HEK293 (cell line): ENCODE results near the gene CD9.

ENCODE experiments used
- HOXA7 ChIP-seq: sonication (generic); formaldehyde crosslinking; IDR thresholded peaks from 2 replicates; pipeline ENCODE4 v1.8.1; 2022; ENCODE audit warnings: missing genetic modification reagents, borderline replicate concordance
- REPIN1 ChIP-seq: fragments of 450-650 bp; formaldehyde crosslinking; IDR thresholded peaks from 2 replicates; pipeline ENCODE4 v1.5.1; 2017; ENCODE audit warnings: missing biosample characterization, missing genetic modification characterization, low read depth
- SP2 ChIP-seq: fragments of 450-650 bp; formaldehyde crosslinking; IDR thresholded peaks from 2 replicates; pipeline ENCODE4 v1.5.1; 2016; ENCODE audit warnings: missing biosample characterization, missing genetic modification characterization
- TCF7L2 ChIP-seq: IDR thresholded peaks from 2 replicates; pipeline ENCODE4 v1.6.1; 2011; ENCODE audit warnings: low read depth, mild to moderate bottlenecking, inconsistent platforms, low read length, moderate library complexity, borderline replicate concordance
- YY1 ChIP-seq: fragments of 450-650 bp; formaldehyde crosslinking; IDR thresholded peaks from 2 replicates; pipeline ENCODE4 v1.5.1; 2018; ENCODE audit warnings: missing biosample characterization, missing genetic modification characterization
- ZNF133 ChIP-seq: fragments of 450-650 bp; formaldehyde crosslinking; IDR thresholded peaks from 2 replicates; pipeline ENCODE4 v1.5.1; 2016; ENCODE audit warnings: missing biosample characterization, missing genetic modification characterization
- ZNF239 ChIP-seq: fragments of 450-650 bp; formaldehyde crosslinking; IDR thresholded peaks from 2 replicates; pipeline ENCODE4 v1.5.1; 2016; ENCODE audit warnings: missing biosample characterization, missing genetic modification characterization
- ZNF354C ChIP-seq: fragments of 450-650 bp; formaldehyde crosslinking; IDR thresholded peaks from 2 replicates; pipeline ENCODE4 v1.5.1; 2016; ENCODE audit warnings: missing biosample characterization, missing genetic modification characterization, low read depth, borderline replicate concordance
- ZNF398 ChIP-seq: fragments of 450-650 bp; formaldehyde crosslinking; IDR thresholded peaks from 2 replicates; pipeline ENCODE4 v1.5.1; 2017; ENCODE audit warnings: missing biosample characterization, missing genetic modification characterization
- ZNF488 ChIP-seq: fragments of 450-650 bp; formaldehyde crosslinking; IDR thresholded peaks from 2 replicates; pipeline ENCODE4 v1.5.1; 2016; ENCODE audit warnings: missing biosample characterization, missing genetic modification characterization
- ZNF785 ChIP-seq: fragments of 450-650 bp; formaldehyde crosslinking; IDR thresholded peaks from 2 replicates; pipeline ENCODE4 v1.5.1; 2016; ENCODE audit warnings: missing biosample characterization, missing genetic modification characterization
- TF ChIP-seq, protein P1 (sequence below): fragments of 450-650 bp; formaldehyde crosslinking; IDR thresholded peaks from 2 replicates; pipeline ENCODE4 v1.5.1; 2016; ENCODE audit warnings: missing biosample characterization, missing genetic modification characterization
- TF ChIP-seq, protein P2 (sequence below): sonication (generic); formaldehyde crosslinking; IDR thresholded peaks from 2 replicates; pipeline ENCODE4 v1.8.1; 2022; ENCODE audit warnings: mild to moderate bottlenecking, moderate library complexity, missing genetic modification reagents

- TF ChIP-seq, protein P1, sequence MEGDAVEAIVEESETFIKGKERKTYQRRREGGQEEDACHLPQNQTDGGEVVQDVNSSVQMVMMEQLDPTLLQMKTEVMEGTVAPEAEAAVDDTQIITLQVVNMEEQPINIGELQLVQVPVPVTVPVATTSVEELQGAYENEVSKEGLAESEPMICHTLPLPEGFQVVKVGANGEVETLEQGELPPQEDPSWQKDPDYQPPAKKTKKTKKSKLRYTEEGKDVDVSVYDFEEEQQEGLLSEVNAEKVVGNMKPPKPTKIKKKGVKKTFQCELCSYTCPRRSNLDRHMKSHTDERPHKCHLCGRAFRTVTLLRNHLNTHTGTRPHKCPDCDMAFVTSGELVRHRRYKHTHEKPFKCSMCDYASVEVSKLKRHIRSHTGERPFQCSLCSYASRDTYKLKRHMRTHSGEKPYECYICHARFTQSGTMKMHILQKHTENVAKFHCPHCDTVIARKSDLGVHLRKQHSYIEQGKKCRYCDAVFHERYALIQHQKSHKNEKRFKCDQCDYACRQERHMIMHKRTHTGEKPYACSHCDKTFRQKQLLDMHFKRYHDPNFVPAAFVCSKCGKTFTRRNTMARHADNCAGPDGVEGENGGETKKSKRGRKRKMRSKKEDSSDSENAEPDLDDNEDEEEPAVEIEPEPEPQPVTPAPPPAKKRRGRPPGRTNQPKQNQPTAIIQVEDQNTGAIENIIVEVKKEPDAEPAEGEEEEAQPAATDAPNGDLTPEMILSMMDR (tag by site-specific recombination), result no peak
- TF ChIP-seq TCF7L2 (no peak), ZNF488 (no peak), ZNF354C (tag by site-specific recombination) (no peak), ZNF398 (tag by site-specific recombination) (no peak), YY1 (tag by site-specific recombination) (no peak), REPIN1 (no peak), ZNF239 (no peak), HOXA7 (CRISPR knock-in tag) (no peak), SP2 (tag by site-specific recombination) (no peak), ZNF133 (tag by site-specific recombination) (no peak), ZNF785 (tag by site-specific recombination) (no peak)
- TF ChIP-seq, protein P2, sequence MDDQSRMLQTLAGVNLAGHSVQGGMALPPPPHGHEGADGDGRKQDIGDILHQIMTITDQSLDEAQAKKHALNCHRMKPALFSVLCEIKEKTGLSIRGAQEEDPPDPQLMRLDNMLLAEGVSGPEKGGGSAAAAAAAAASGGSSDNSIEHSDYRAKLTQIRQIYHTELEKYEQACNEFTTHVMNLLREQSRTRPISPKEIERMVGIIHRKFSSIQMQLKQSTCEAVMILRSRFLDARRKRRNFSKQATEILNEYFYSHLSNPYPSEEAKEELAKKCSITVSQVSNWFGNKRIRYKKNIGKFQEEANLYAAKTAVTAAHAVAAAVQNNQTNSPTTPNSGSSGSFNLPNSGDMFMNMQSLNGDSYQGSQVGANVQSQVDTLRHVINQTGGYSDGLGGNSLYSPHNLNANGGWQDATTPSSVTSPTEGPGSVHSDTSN, result no peak
These were observed 15.1 kb downstream of the CD9 start for GRCh38 chr12:6215120-6215807.
